Duodenal mucosa (tissue), 2 donors: Measurements from ENCODE around the gene COL23A1.

Experiments used
- H3K27ac ChIP-seq: one replicate; pipeline ENCODE4 v1.7.0; 2013; ENCODE audit warnings: low read depth, low read length
- H3K27me3 ChIP-seq, 2 donors: one replicate each; pipeline ENCODE4 v1.7.0; 2013; ENCODE audit warnings: low read length in 2 of 2, control low read depth in 1 of 2; ENCODE audit not compliant: insufficient read depth in 2 of 2, control insufficient read depth in 1 of 2
- H3K36me3 ChIP-seq, 2 donors: one replicate each; pipeline ENCODE4 v1.7.0; 2013; ENCODE audit warnings: low read length in 2 of 2, control low read depth in 1 of 2; ENCODE audit not compliant: insufficient read depth in 2 of 2, control insufficient read depth in 1 of 2
- H3K4me1 ChIP-seq, 2 donors: one replicate each; pipeline ENCODE4 v1.7.0; 2013; ENCODE audit warnings: low read length in 2 of 2, control low read depth in 1 of 2; ENCODE audit not compliant: insufficient read depth in 2 of 2, control insufficient read depth in 1 of 2
- H3K4me3 ChIP-seq, 2 donors: one replicate each; pipeline ENCODE4 v1.7.0; 2013; ENCODE audit warnings: low read length in 2 of 2, low read depth in 1 of 2
- H3K9ac ChIP-seq, 2 donors: one replicate each; pipeline ENCODE4 v1.7.0; 2013; ENCODE audit warnings: low read length in 2 of 2, low read depth in 1 of 2
- H3K9me3 ChIP-seq, 2 donors: one replicate each; pipeline ENCODE4 v1.7.0; 2013; ENCODE audit warnings: low read length in 2 of 2, control low read depth in 1 of 2; ENCODE audit not compliant: control insufficient read depth in 1 of 2

Gene COL23A1

GRCh38 chr5:178577944-178578343 is 12.2 kb downstream of the COL23A1 start:
- Histone ChIP-seq H3K9me3 (no peaks in the 10 kb centered on the region), H3K27ac (no peak overlapping the region), H3K4me3 (no peak overlapping the region), H3K4me1 (no peaks in the 10 kb centered on the region), H3K36me3 (no peaks in the 10 kb centered on the region), H3K27me3 (peaks cover 3 to 10% of the 10 kb centered on the region in 2 donors), H3K9ac (no peak overlapping the region)

DNA sequence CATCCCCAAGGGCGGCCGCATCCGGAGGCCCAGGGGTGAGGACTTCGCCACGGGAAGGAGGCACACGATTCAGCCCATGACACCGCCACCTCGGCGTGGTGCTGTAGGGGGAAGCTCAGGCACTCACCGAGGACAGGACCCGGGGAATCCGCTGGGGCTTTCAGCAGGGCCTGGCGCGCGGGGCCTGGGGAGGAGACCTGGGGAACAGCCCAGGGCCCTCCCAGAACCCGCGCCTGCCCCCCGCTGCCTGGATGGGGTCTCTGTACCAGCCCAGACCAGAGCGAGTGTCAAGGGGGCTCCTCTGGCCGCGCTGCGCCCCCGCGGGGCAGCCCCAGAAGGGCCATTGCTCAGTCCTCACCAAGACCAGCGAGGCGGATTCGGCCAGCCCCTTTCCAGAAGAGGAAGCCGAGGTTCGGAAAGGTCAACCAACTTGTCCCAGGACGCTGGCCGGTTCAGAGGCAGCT is 12.8 kb downstream of the COL23A1 start:
- no peak overlapping the region for H3K9ac ChIP-seq
- H3K27me3 ChIP-seq = peaks cover 3 to 10% of the 10 kb centered on the region in 2 donors
- no peaks in the 10 kb centered on the region for H3K9me3 ChIP-seq
- H3K36me3 ChIP-seq = no peaks in the 10 kb centered on the region
- no peak overlapping the region for H3K4me3 ChIP-seq
- no peaks in the 10 kb centered on the region for H3K4me1 ChIP-seq
- H3K27ac ChIP-seq = no peak overlapping the region

DNA sequence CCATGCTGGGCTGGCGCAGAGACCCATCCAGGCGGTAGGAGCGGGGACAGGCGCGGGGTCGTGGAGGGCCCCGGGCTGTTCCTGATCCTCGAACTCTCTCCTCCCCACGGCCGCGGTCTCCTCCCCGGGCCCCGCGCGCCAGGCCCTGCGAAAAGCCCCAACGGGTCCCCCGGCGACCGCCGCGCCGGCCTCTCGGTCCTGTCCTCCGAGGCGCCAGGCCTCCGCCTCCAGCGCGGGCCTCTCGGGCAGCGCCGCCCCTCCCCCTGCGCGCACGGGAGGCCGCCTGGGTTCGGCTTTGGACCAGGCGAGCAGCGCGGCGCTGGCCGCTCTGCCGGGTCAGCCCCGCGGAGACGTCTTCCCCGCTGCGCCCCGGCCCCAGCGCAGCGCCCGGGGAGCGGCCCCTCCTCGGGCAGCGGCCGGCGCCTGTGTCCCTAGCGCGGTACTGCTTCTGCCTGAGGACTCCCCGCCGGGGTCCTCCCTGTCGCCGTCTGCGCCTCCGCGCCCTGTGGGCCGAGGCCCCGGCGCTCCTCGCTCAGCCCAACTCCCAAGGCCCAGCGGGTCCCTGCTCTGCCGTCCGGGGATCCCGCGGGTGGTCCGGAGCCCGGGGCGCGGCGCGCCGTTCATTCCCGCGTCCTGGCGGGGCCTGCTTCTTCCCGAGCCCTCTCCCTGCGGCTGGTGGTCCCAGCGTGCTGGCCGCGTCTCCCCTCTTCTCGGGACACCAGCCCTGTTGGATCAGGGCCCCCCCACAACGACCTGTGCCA is 13.4 kb downstream of the COL23A1 start:
- Histone ChIP-seq H3K4me3 (no peak overlapping the region), H3K27me3 (peaks cover 3 to 10% of the 10 kb centered on the region in 2 donors), H3K27ac (no peak overlapping the region), H3K4me1 (no peaks in the 10 kb centered on the region), H3K9me3 (no peaks in the 10 kb centered on the region), H3K36me3 (no peaks in the 10 kb centered on the region), H3K9ac (no peak overlapping the region)

- H3K4me1 ChIP-seq = no peaks in the 10 kb centered on the region
- no peak overlapping the region for H3K4me3 ChIP-seq
- H3K9ac ChIP-seq = no peak overlapping the region
- H3K27me3 ChIP-seq = peaks cover 3 to 9% of the 10 kb centered on the region in 2 donors
- no peaks in the 10 kb centered on the region for H3K9me3 ChIP-seq
- no peak overlapping the region for H3K27ac ChIP-seq
- H3K36me3 ChIP-seq = no peaks in the 10 kb centered on the region
Measured at GRCh38 chr5:178573216-178573615, 17.0 kb downstream of the COL23A1 start.

DNA sequence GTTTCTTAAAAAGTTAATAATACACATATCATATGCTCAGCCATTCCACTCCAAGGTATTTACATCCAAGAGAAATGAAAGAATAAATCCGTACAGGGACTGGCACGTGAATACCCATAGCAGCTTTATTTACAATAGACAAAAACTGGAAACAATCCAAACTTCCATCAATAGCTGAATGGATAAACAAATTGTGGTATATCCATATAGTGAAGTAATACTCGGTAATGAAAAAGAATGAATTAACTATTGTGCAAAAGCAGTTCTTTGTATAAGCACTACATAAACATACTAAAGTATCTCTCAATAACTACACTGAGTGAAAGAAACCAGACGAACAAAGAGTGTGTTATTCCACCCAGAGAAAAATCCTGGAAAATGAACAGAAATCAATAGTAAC is 17.6 kb downstream of the COL23A1 start:
- no peaks in the 10 kb centered on the region for H3K4me1 ChIP-seq
- peaks cover 3 to 4% of the 10 kb centered on the region in 2 donors for H3K27me3 ChIP-seq
- no peaks in the 10 kb centered on the region for H3K9me3 ChIP-seq
- H3K36me3 ChIP-seq = no peaks in the 10 kb centered on the region
- H3K4me3 ChIP-seq = no peak overlapping the region
- no peak overlapping the region for H3K27ac ChIP-seq
- H3K9ac ChIP-seq = no peak overlapping the region

DNA sequence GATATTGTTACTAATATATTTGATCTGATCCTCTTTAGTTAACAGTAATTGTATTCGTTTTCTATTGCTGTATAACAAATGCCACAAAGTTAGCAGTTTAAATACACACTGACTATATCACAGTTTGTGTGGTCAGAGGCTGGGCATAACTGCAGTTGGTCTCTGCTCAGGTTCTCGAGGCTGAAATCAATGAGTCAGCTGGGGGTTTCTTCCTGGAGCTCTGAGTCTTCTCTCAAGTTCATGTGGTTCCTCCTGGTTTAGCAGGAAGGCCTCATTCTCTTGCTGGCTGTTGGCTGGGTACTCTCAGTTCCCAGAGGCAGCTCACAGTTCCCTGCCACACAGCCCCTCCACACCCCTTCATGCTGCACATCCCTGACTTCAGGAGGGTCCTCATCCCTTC is 20.7 kb downstream of the COL23A1 start:
- Histone ChIP-seq H3K4me1 (no peaks in the 10 kb centered on the region), H3K9ac (no peak overlapping the region), H3K4me3 (no peak overlapping the region), H3K27me3 (peaks cover 0 to 5% of the 10 kb centered on the region in 2 donors), H3K27ac (no peak overlapping the region), H3K36me3 (no peaks in the 10 kb centered on the region), H3K9me3 (no peaks in the 10 kb centered on the region)

DNA sequence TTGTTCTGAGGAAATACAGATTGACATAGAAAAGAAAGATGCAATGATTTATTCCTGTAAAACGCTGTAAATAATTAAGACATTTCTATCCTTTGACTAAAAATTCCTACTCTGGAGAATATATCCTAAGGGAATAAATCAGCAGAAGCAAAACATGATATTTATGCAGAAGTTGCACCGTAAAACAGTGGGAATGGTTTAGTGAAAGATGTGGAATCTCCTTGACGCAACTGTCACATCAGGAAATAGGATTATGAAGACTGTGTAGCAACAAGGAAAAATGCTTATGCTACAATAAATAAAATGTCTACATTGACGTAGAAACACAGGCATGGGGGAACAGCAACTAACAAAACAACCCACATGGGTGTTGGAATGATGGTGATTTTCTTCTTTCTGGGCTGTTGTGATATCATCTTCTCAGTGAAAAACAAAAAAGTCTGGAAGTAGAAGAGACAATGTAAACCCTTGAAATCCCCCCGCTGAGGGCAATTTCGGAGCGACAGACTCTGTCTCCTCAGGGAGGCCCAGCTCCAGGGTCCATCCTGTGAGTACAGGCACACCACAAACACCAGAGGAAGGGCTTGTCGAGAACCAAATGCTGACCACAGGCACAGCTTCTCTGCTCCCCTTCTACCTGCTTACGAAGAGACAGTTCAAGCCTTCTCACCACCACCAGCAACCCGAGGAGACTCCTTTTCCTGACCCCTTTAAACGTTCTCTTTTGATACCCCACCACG is 25.2 kb downstream of the COL23A1 start:
- Histone ChIP-seq H3K4me1 (no peaks in the 10 kb centered on the region), H3K9ac (no peak overlapping the region), H3K9me3 (no peaks in the 10 kb centered on the region), H3K27me3 (peaks cover 0 to 4% of the 10 kb centered on the region in 2 donors), H3K4me3 (no peak overlapping the region), H3K27ac (no peak overlapping the region), H3K36me3 (no peaks in the 10 kb centered on the region)

- Histone ChIP-seq H3K4me1 (no peaks in the 10 kb centered on the region), H3K4me3 (no peak overlapping the region), H3K27me3 (peaks cover 0 to 4% of the 10 kb centered on the region in 2 donors), H3K27ac (no peak overlapping the region), H3K9me3 (no peaks in the 10 kb centered on the region), H3K36me3 (no peaks in the 10 kb centered on the region), H3K9ac (no peak overlapping the region)
Measured at GRCh38 chr5:178564397-178564796, 25.8 kb downstream of the COL23A1 start.

- no peaks in the 10 kb centered on the region for H3K36me3 ChIP-seq
Measured at GRCh38 chr5:178563621-178564020, 26.6 kb downstream of the COL23A1 start.

GRCh38 chr5:178561746-178562264 is 28.4 kb downstream of the COL23A1 start:
- H3K27ac ChIP-seq = no peak overlapping the region
- H3K27me3 ChIP-seq = peaks cover 0 to 4% of the 10 kb centered on the region in 2 donors
- no peak overlapping the region for H3K9ac ChIP-seq
- H3K36me3 ChIP-seq = no peaks in the 10 kb centered on the region
- H3K4me3 ChIP-seq = no peak overlapping the region
- H3K4me1 ChIP-seq = no peaks in the 10 kb centered on the region
- no peaks in the 10 kb centered on the region for H3K9me3 ChIP-seq

More at GRCh38 chr5:178563621-178564020, 26.6 kb downstream of the COL23A1 start:
- H3K27me3 ChIP-seq = peaks cover 0 to 4% of the 10 kb centered on the region in 2 donors
- no peak overlapping the region for H3K4me3 ChIP-seq
- H3K9me3 ChIP-seq = no peaks in the 10 kb centered on the region
- no peaks in the 10 kb centered on the region for H3K4me1 ChIP-seq
- no peak overlapping the region for H3K27ac ChIP-seq
- H3K9ac ChIP-seq = no peak overlapping the region
